GM12892 (cell line): ENCODE measurements around the gene CAPZA3.

Source experiments
- POLR2A ChIP-seq: IDR thresholded peaks from 2 replicates; pipeline ENCODE4 v1.6.1; 2011; ENCODE audit warnings: low read depth, low read length, control low read depth
- POLR2AphosphoS5 ChIP-seq: IDR thresholded peaks from 2 replicates; pipeline ENCODE4 v1.6.1; 2011; ENCODE audit warnings: low read depth, low read length, control low read depth
- TAF1 ChIP-seq: IDR thresholded peaks from 2 replicates; pipeline ENCODE4 v1.6.1; 2011; ENCODE audit warnings: low read depth, mild to moderate bottlenecking, control low read depth, low read length, borderline replicate concordance

DNA sequence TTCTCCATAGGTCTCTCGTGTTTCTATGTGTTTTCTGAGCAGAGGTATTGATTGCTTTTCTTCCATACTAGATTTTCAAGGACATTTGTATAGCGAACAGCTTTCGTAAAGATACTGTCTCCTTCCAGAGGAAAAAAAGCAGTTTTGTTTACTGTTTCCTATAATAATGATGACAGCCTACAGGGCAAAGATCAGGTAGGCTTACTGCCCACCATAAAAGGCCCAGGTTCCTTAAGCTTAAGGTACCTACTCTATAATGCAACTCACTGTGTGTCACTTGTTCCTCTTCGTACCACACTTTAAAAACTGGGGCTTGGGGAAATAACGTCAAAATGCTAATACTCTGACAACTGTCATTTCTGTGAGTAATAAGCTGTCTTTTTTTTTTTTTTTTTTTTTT, 6.8 kb upstream of the CAPZA3 start:
- TF ChIP-seq POLR2A, result no peak
- no peak for TF ChIP-seq TAF1
- no peak for TF ChIP-seq POLR2AphosphoS5
